Calu3 (cell line): ENCODE results near the gene NISCH. TPM values are rescaled to one million over a fixed set of nuclear protein-coding genes. Genes with fewer than 3 reads are reported as not detected.

ENCODE experiments used
- BruUV-seq: library from RNA; stranded (reverse); fragments of 400-500 nt; replicated peaks from 2 replicates; lab custom pipeline; 2021; lab: Mats Ljungman, UMichigan
- CTCF ChIA-PET: fragments of 300-600 bp; sonication (Branson Sonifier 250); formaldehyde crosslinking; loops from one replicate; lab custom pipeline; 2022; ENCODE audit warnings: antibody characterized with exemption; lab: Charles Lee
- DNase-seq: peaks from one replicate; pipeline ENCODE4 v3.0.0; 2022
- H3K27ac Mint-ChIP-seq: one replicate; pipeline ENCODE4 v1.8.0; 2022; ENCODE audit warnings: mixed read lengths; ENCODE audit not compliant: unreplicated experiment
- H3K27me3 Mint-ChIP-seq: one replicate; pipeline ENCODE4 v1.8.0; 2022; ENCODE audit warnings: mixed read lengths; ENCODE audit not compliant: unreplicated experiment
- H3K36me3 Mint-ChIP-seq: one replicate; pipeline ENCODE4 v1.8.0; 2022; ENCODE audit warnings: mild to moderate bottlenecking, moderate library complexity, mixed read lengths; ENCODE audit not compliant: insufficient read depth, unreplicated experiment
- H3K4me1 Mint-ChIP-seq: one replicate; pipeline ENCODE4 v1.8.0; 2022; ENCODE audit warnings: mild to moderate bottlenecking, low read depth, mixed read lengths; ENCODE audit not compliant: unreplicated experiment
- H3K4me3 Mint-ChIP-seq: one replicate; pipeline ENCODE4 v1.8.0; 2022; ENCODE audit warnings: mild to moderate bottlenecking, low read depth, moderate library complexity, mixed read lengths; ENCODE audit not compliant: unreplicated experiment
- H3K9me3 Mint-ChIP-seq: one replicate; pipeline ENCODE4 v1.8.0; 2022; ENCODE audit warnings: low read depth, mixed read lengths; ENCODE audit not compliant: unreplicated experiment
- CTCF ChIP-seq: fragments of 200-600 bp; IDR thresholded peaks from one replicate; pipeline ENCODE4 v1.8.0; 2022; ENCODE audit warnings: antibody characterized with exemption; ENCODE audit not compliant: unreplicated experiment
- intact Hi-C: fragments of 100-400 bp; cut with micrococcal nuclease; formaldehyde crosslinking; loops from one replicate; pipeline ENCODE4 v1.10.0; 2022; ENCODE audit not compliant: unreplicated experiment
- total RNA-seq: library from RNA; stranded (reverse); gene quantifications from 2 replicates; pipeline ENCODE4 v1.2.3, GENCODE V29; 2022

NISCH gene
- total RNA-seq, 1 experiment from 2014 or later, result 58.6 TPM

GRCh38 chr3:52436500-52437149 is 18.8 kb upstream of the NISCH start:
- no TSS peak for BruUV-seq
- no peak overlapping the region for H3K27ac Mint-ChIP-seq
- CTCF ChIA-PET, result no interaction called here

GRCh38 chr3:52437326-52438103 is 17.9 kb upstream of the NISCH start:
- CTCF ChIA-PET, result no interaction called here
- Mint-ChIP-seq H3K27me3 (peaks cover 35% of the 10 kb centered on the region), H3K27ac (no peak overlapping the region), H3K36me3 (no peaks in the 10 kb centered on the region), H3K4me3 (no peak overlapping the region), H3K4me1 (no peaks in the 10 kb centered on the region), H3K9me3 (no peaks in the 10 kb centered on the region)
- DNase-seq, result no peak
- intact Hi-C loops, result no loop called here
- BruUV-seq, result no TSS peak
- no peak for TF ChIP-seq CTCF

More at GRCh38 chr3:52436500-52437149, 18.8 kb upstream of the NISCH start:
- H3K36me3 Mint-ChIP-seq, result no peaks in the 10 kb centered on the region
- H3K4me1 Mint-ChIP-seq, result no peaks in the 10 kb centered on the region
- no peak overlapping the region for H3K4me3 Mint-ChIP-seq
- DNase-seq, result no peak
- peaks cover 44% of the 10 kb centered on the region for H3K27me3 Mint-ChIP-seq
- no peaks in the 10 kb centered on the region for H3K9me3 Mint-ChIP-seq
- TF ChIP-seq CTCF, result no peak
- intact Hi-C loops, result no loop called here

GRCh38 chr3:52438104-52438376 is 17.4 kb upstream of the NISCH start:
- intact Hi-C loops, result no loop called here
- Mint-ChIP-seq H3K36me3 (no peaks in the 10 kb centered on the region), H3K4me3 (no peak overlapping the region), H3K27me3 (peaks cover 30% of the 10 kb centered on the region), H3K4me1 (no peaks in the 10 kb centered on the region), H3K9me3 (no peaks in the 10 kb centered on the region), H3K27ac (no peak overlapping the region)
- CTCF ChIA-PET, result no interaction called here
- DNase-seq, result no peak
- TF ChIP-seq CTCF, result no peak
- no TSS peak for BruUV-seq

- no peak overlapping the region for H3K4me3 Mint-ChIP-seq
- intact Hi-C loops, result no loop called here
- H3K27me3 Mint-ChIP-seq, result peaks cover 23% of the 10 kb centered on the region
- H3K4me1 Mint-ChIP-seq, result no peaks in the 10 kb centered on the region
- H3K36me3 Mint-ChIP-seq, result no peaks in the 10 kb centered on the region
- no peak overlapping the region for H3K27ac Mint-ChIP-seq
- DNase-seq, result no peak
- TF ChIP-seq CTCF, result no peak
- CTCF ChIA-PET, result interaction anchor here (0.6 kb wide), 1 partner anchor 28 kb away, joined by 5 read pairs; no protein-coding TSS in a partner anchor
- H3K9me3 Mint-ChIP-seq, result no peaks in the 10 kb centered on the region
- BruUV-seq, result no TSS peak
These were observed 16.6 kb upstream of the NISCH start for GRCh38 chr3:52438579-52439425.
